ENCODE results near the gene TCEANC.

The TCEANC gene

DNA sequence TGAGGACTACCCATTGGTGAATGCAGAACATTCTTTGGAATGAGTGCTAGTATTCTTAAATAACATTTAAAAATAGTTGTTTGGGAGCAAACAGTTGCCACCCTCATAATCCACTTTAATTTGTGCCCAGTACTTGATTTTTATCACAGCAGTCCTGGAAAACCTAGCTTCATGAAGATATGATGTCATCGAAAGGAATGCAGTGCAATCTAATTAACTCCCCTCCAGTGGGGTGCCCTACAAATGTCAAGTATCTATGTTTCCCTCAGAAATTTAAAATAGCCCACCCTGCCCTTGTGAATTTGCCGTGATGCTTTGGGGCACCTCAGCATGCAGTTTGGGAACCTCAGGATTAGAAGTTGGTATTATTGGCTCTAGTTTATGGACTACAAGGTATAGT, 41.4 kb downstream of the TCEANC start:
- no peak for DNase-seq

- DNase-seq, result no peak
Measured at GRCh38 chrX:13694983-13695382, 42.0 kb downstream of the TCEANC start.

- DNase-seq, result no peak
Measured at GRCh38 chrX:13695601-13696115, 42.7 kb downstream of the TCEANC start.

DNA sequence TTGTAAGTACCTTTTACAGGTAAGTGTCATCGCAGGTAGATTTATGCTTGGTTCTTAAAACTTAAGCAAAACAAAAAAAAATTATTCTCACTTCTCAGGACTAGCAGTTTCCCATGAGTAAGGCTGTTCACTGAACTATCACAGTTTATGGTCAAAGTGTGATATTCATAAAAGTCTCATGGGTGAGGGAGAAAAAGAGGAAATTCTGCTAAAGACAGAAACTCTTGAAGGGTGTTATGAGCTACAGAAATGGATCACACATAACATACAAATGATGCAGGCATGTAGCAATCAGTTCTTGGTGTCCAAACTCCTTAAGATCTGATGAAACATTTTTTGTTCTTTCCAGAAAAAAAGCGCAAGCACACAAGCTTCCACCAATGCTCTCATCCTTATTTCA, 44.5 kb downstream of the TCEANC start:
- no peak for DNase-seq

GRCh38 chrX:13697976-13698375, 45.0 kb downstream of the TCEANC start:
- no peak for DNase-seq

- no peak for DNase-seq
Measured at GRCh38 chrX:13698432-13698831, 45.5 kb downstream of the TCEANC start.

DNA sequence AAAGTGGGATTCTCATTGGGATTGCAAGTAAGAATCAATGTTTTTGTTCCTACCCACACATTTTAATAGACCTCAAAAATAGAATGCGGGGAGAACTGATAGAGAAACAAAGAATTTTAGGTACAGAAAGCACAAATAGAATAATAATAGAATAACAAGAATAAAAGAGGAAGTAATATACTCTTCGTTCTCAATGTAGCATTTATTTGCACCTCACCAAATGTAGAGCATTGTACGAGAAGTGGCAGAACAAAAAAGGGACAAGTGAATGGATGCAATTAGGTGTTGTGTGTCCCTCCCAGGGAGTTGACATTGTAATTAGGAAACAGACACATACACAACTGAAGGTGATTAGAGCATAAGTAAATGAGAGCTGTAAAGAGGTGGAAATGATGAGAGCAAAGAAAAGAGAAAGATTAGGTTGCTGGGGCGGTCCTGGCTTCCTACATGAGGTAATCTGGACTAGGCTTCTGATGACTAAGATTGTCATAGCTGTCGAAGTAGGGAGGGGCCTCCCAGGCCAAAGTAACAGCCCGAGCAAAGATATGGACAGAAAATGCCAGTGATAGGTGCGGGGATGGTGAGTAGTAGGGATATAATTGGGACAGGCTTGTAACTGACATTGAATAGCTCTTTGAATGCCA, 46.4 kb downstream of the TCEANC start:
- no peak for DNase-seq

DNA sequence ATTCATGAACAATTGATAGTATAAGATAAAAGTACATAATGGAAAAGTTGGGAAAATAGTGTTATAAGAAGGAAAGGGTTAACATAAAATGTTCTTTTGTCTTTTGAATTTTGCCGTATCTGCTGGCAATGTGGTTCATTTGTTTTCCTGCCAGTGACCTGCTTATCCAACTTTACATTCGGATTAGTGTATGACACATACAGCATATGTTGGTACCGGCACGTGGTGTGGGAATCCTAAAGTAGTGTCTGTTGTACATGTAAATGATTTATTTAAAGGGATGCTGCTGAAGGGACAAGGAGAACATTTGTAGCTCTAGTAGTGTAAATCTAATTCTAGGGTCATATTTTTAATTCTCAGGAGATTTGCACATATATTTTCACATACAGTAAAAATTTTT, 47.4 kb downstream of the TCEANC start:
- DNase-seq, result no peak

- DNase-seq, result no peak
Measured at GRCh38 chrX:13702111-13702789, 49.3 kb downstream of the TCEANC start.

GRCh38 chrX:13703135-13703534, 50.2 kb downstream of the TCEANC start:
- DNase-seq, result no peak

DNA sequence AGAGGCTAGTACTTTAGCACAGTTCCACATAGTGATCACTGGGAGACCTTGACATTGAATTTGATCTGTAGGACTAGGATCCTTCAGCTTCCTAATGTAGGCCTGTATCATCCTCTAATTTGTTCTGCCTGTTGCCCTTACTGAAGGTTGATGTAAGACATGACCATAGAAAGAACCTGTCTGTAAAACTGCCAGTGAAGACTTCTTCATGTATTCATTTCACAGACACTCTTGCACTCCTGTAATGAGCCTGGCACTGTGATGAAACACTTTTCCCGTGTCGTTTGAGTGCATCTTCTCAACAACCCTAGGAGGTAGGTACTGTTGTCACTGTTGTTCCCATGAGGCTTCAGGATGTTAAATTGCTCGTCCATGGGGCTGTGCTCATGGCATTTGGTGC, 50.6 kb downstream of the TCEANC start:
- no peak for DNase-seq

DNA sequence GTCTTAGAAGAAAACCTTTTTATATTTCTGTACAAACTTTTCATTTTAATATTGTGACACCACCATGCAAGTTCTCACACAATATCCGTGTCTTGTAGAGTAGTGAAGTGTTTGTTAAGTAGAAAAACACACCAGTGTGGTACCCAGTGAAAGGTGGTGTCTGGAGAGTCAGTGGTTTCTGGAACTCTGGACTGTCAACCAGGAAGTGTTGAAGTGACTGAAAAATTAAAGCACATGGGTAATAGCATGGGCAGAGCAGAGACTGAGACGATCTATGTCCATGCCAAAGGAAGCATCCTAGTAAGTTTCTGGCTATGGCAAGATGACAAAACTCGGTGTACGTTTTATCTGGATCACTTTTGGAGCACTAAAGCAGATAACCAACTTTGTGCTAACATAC, 58.2 kb downstream of the TCEANC start:
- DNase-seq, result no peak

All from fibroblast of upper back skin (primary cell).